Lung (tissue), 12 donors: Measurements from ENCODE around the gene CCDC85C. TPM values are rescaled to one million over a fixed set of nuclear protein-coding genes. Genes with fewer than 3 reads are reported as not detected.

Experiments
- ATAC-seq: fragments of 200-7000 bp; cut with Tn5 transposase; one replicate; pipeline ENCODE4 v1.9.1; 2020; ENCODE audit warnings: moderate number of reproducible peaks; ENCODE audit not compliant: insufficient read depth, low FRiP score
- DNase-seq, 3 donors: peaks; one replicate each; pipeline ENCODE4 v3.0.0-alpha.2; 2013 to 2017
- H3K27ac ChIP-seq, 2 donors: one replicate each; pipeline ENCODE4 v1.5.1; 2013; ENCODE audit warnings: mild to moderate bottlenecking in 2 of 2, moderate library complexity in 2 of 2, control low read depth in 1 of 2, inconsistent platforms in 1 of 2, low read depth in 1 of 2, low read length in 1 of 2
- H3K27me3 ChIP-seq, 3 donors: one replicate each; pipeline ENCODE4 v1.5.1; 2013; ENCODE audit warnings: low read length in 2 of 3; ENCODE audit not compliant: control insufficient read depth in 3 of 3, insufficient read depth in 3 of 3
- H3K36me3 ChIP-seq, 4 donors: one replicate each; pipeline ENCODE4 v1.5.1; 2013; ENCODE audit warnings: low read length in 4 of 4, mild to moderate bottlenecking in 1 of 4, moderate library complexity in 1 of 4; ENCODE audit not compliant: control insufficient read depth in 4 of 4, insufficient read depth in 4 of 4
- H3K4me1 ChIP-seq, 5 donors: one replicate each; pipeline ENCODE4 v1.5.1; 2013; ENCODE audit warnings: low read length in 5 of 5, mild to moderate bottlenecking in 2 of 5, moderate library complexity in 1 of 5; ENCODE audit not compliant: control insufficient read depth in 5 of 5, insufficient read depth in 5 of 5
- H3K4me3 ChIP-seq: one replicate; pipeline ENCODE4 v1.5.1; 2013; ENCODE audit warnings: mild to moderate bottlenecking, control low read depth, moderate library complexity
- H3K9ac ChIP-seq, 2 donors: one replicate each; pipeline ENCODE4 v1.5.1; 2013; ENCODE audit warnings: low read length in 2 of 2, control low read depth in 1 of 2; ENCODE audit not compliant: insufficient read depth in 1 of 2
- H3K9me3 ChIP-seq, 4 donors: one replicate each; pipeline ENCODE4 v1.5.1; 2013; ENCODE audit warnings: low read length in 3 of 4, mild to moderate bottlenecking in 1 of 4, moderate library complexity in 1 of 4; ENCODE audit not compliant: control insufficient read depth in 4 of 4, insufficient read depth in 3 of 4
- WGBS, 2 donors: extraction: QIAGEN DNeasy Blood & Tissue Kit; methylation state at CpG; one replicate each; pipeline ENCODE4 v1.1.7; 2013; 5-methylcytosine and 5-hydroxymethylcytosine counted together
- polyA plus RNA-seq, 2 donors: library from polyadenylated mRNA; stranded (reverse); fragments of 200-250 nt; gene quantifications; one replicate each; pipeline ENCODE4 v1.2.1, GENCODE V29; 2013
- total RNA-seq, 2 donors: library from RNA; depleted of rRNA in 1 of 2; stranded (reverse); fragments of >200 nt in 1 of 2; gene quantifications; one replicate each; pipeline ENCODE4 v1.2.1, GENCODE V29; 2014 to 2021
- TF ChIP-seq, protein P1 (sequence below): IDR thresholded peaks from 2 replicates; pipeline ENCODE4 v1.5.1; 2012; ENCODE audit warnings: mild to moderate bottlenecking; ENCODE audit errors: control extremely low read depth, extremely low read depth
- donor health status: control.
- donor health status: control.
- donor health status: Bipolar disorder and iron deficiency.
- donor health status: healthy.
- donor health status: DM: yes; HTN: yes; CAD: no.

CCDC85C gene
- total and polyA plus RNA-seq, 4 donors: 2.8 to 19.8 (median 17.6) TPM

- ATAC-seq (no peak), DNase-seq (no peak)
- 84 to 85% methylated on average over 24 of the region's 24 CpGs for WGBS, 2 donors
- Histone ChIP-seq H3K27ac (no peak overlapping the region), H3K4me3 (no peak overlapping the region), H3K36me3 (peaks cover 0 to 34% (median 0%) of the 10 kb centered on the region in 4 donors), H3K27me3 (no peaks in the 10 kb centered on the region), H3K9me3 (no peaks in the 10 kb centered on the region), H3K9ac (no peak overlapping the region), H3K4me1 (peaks cover 0 to 5% (median 0%) of the 10 kb centered on the region in 5 donors)
- TF ChIP-seq, protein P1, sequence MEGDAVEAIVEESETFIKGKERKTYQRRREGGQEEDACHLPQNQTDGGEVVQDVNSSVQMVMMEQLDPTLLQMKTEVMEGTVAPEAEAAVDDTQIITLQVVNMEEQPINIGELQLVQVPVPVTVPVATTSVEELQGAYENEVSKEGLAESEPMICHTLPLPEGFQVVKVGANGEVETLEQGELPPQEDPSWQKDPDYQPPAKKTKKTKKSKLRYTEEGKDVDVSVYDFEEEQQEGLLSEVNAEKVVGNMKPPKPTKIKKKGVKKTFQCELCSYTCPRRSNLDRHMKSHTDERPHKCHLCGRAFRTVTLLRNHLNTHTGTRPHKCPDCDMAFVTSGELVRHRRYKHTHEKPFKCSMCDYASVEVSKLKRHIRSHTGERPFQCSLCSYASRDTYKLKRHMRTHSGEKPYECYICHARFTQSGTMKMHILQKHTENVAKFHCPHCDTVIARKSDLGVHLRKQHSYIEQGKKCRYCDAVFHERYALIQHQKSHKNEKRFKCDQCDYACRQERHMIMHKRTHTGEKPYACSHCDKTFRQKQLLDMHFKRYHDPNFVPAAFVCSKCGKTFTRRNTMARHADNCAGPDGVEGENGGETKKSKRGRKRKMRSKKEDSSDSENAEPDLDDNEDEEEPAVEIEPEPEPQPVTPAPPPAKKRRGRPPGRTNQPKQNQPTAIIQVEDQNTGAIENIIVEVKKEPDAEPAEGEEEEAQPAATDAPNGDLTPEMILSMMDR: no peak
Measured at GRCh38 chr14:99516156-99516870, 87.7 kb downstream of the CCDC85C start.

GRCh38 chr14:99515301-99516155, 88.5 kb downstream of the CCDC85C start:
- H3K4me3 ChIP-seq: no peak overlapping the region
- H3K36me3 ChIP-seq: peaks cover 0 to 34% (median 3%) of the 10 kb centered on the region in 4 donors
- H3K4me1 ChIP-seq: peaks cover 0 to 5% (median 0%) of the 10 kb centered on the region in 5 donors
- DNase-seq (no peak), ATAC-seq (no peak)
- TF ChIP-seq, protein P1: no peak
- 89 to 90% methylated on average over 27 of the region's 27 CpGs for WGBS, 2 donors
- H3K9ac ChIP-seq: no peak overlapping the region
- H3K27me3 ChIP-seq: no peaks in the 10 kb centered on the region
- H3K9me3 ChIP-seq: no peaks in the 10 kb centered on the region
- no peak overlapping the region for H3K27ac ChIP-seq

DNA sequence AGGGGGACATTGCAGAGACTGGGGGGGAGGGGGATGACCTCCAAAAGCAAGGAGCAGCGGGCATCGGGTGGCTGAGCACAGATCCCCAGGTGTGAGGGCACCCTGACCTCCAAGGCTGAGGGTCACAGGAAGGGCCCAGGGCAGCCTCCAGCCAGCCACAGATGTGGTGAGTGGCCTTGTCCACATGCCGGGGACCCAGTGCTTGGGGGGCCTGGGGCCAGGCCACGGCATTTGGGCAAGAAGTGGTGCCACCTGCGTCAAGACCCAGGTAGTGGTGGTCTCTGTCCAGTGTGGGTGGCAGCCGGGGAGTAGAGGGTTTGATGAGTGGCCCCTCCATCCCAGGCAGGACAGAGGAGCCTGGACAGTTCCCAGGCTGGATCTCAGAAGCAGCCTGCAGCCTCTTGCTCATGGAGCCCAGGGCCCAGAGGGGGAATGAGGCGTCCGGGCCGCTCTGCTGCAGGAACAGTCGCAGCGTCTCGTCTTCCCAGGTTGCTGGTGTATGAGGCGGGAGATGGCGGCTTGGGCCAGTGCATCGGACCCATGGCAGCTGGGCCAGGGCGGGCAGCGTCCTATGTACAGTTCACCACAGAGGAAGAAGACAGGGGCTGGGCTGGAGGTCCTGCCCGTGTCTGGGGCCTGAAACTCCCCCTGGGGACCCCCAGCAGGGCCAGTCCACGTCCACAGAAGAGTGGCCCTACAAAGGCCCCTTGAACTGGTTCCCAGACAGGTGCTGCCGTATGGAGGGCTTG, 89.3 kb downstream of the CCDC85C start:
- H3K4me1 ChIP-seq: peaks cover 0 to 5% (median 0%) of the 10 kb centered on the region in 5 donors
- no peak overlapping the region for H3K27ac ChIP-seq
- 95 to 96% methylated on average over 20 of the region's 20 CpGs for WGBS, 2 donors
- peaks cover 0 to 39% (median 3%) of the 10 kb centered on the region in 4 donors for H3K36me3 ChIP-seq
- DNase-seq (no peak), ATAC-seq (peak; percentile 1)
- no peak overlapping the region for H3K9ac ChIP-seq
- no peak overlapping the region for H3K4me3 ChIP-seq
- H3K27me3 ChIP-seq: no peaks in the 10 kb centered on the region
- no peaks in the 10 kb centered on the region for H3K9me3 ChIP-seq
- TF ChIP-seq, protein P1: no peak
